ENCODE data around the gene TBX1. TPM values are rescaled to one million over a fixed set of nuclear protein-coding genes. Genes with fewer than 3 reads are reported as not detected.
A peak's percentile ranks its signal among the peaks of the same experiment; 100 is the strongest.

TBX1 gene
- polyA plus RNA-seq, 3 donors, result not detected

- H3K4me2 ChIP-seq (replicated peaks; ENCODE audit: extremely low read depth, low read length, poor library complexity, severe bottlenecking), result no peak overlapping the region
- H3K9me3 ChIP-seq (replicated peaks in 1 of 2; ENCODE audit: control insufficient read depth in 1 of 2, insufficient read depth in 1 of 2, low read length in 2 of 2), result peaks cover 0 to 24% of the 10 kb centered on the region in 2 donors
- Mint-ChIP-seq H3K4me1 (peaks cover 16% of the 10 kb centered on the region), H3K36me3 (peaks cover 0 to 14% of the 10 kb centered on the region in 2 donors), H3K27me3 (ENCODE audit: low read depth in 3 of 3) (peaks cover 55 to 91% (median 63%) of the 10 kb centered on the region in 3 donors), H3K4me3 (peak overlapping the region in 1 of 2 donors; percentile 76), H3K27ac (no peak overlapping the region), H3K9me3 (peaks cover 0 to 17% (median 8%) of the 10 kb centered on the region in 7 donors)
- peaks cover 18 to 40% of the 10 kb centered on the region in 2 donors for H3K4me1 ChIP-seq (ENCODE audit: control insufficient read depth in 1 of 2, insufficient read depth in 2 of 2, low read length in 2 of 2)
- no peak overlapping the region for H3K27ac ChIP-seq (ENCODE audit: low read depth in 1 of 2, low read length in 2 of 2)
- H3K36me3 ChIP-seq (replicated peaks in 1 of 2; ENCODE audit: control insufficient read depth in 1 of 2, insufficient read depth in 2 of 2, low read length in 2 of 2), result no peaks in the 10 kb centered on the region
- no peak overlapping the region for H3K9ac ChIP-seq (ENCODE audit: insufficient read depth, low read length, poor library complexity, severe bottlenecking)
- H3K79me2 ChIP-seq (ENCODE audit: insufficient read depth, low read length), result no peaks in the 10 kb centered on the region
- 96% methylated on average over 22 of the region's 26 CpGs for WGBS (ENCODE audit: insufficient coverage)
- no peak for TF ChIP-seq CTCF (IDR thresholded peaks at IDR 0.05)
- H2AFZ ChIP-seq (ENCODE audit: insufficient read depth, low read depth, low read length, poor library complexity, severe bottlenecking), result no peak overlapping the region
- peaks cover 15 to 83% of the 10 kb centered on the region in 2 donors for H3K27me3 ChIP-seq (ENCODE audit: control insufficient read depth in 2 of 2, insufficient read depth in 2 of 2, low read length in 2 of 2)
- intact Hi-C loops (cut with micrococcal nuclease), result no loop called here
- no peaks in the 10 kb centered on the region for H4K20me1 ChIP-seq (ENCODE audit: insufficient read depth, low read length)
- DNase-seq, result no peak
- no peak overlapping the region for H3K4me3 ChIP-seq (replicated peaks in 1 of 3; ENCODE audit: low read depth in 2 of 3, low read length in 3 of 3)
Measured at GRCh38 chr22:19720150-19720827, 40.3 kb upstream of the TBX1 start.

- Mint-ChIP-seq H3K4me1 (peaks cover 16% of the 10 kb centered on the region), H3K4me3 (peak overlapping the region in 1 of 2 donors; percentile 76), H3K9me3 (peaks cover 0 to 17% (median 9%) of the 10 kb centered on the region in 7 donors), H3K36me3 (peaks cover 0 to 14% of the 10 kb centered on the region in 2 donors), H3K27me3 (ENCODE audit: low read depth in 3 of 3) (peaks cover 52 to 89% (median 61%) of the 10 kb centered on the region in 3 donors), H3K27ac (no peak overlapping the region)
- peaks cover 18 to 39% of the 10 kb centered on the region in 2 donors for H3K4me1 ChIP-seq (ENCODE audit: control insufficient read depth in 1 of 2, insufficient read depth in 2 of 2, low read length in 2 of 2)
- H2AFZ ChIP-seq (ENCODE audit: insufficient read depth, low read depth, low read length, poor library complexity, severe bottlenecking), result no peak overlapping the region
- H3K9ac ChIP-seq (ENCODE audit: insufficient read depth, low read length, poor library complexity, severe bottlenecking), result no peak overlapping the region
- WGBS (ENCODE audit: insufficient coverage), result 100% methylated on average over 2 of the region's 2 CpGs
- no peak for TF ChIP-seq CTCF (IDR thresholded peaks at IDR 0.05)
- no peaks in the 10 kb centered on the region for H3K36me3 ChIP-seq (replicated peaks in 1 of 2; ENCODE audit: control insufficient read depth in 1 of 2, insufficient read depth in 2 of 2, low read length in 2 of 2)
- intact Hi-C loops (cut with micrococcal nuclease), result no loop called here
- no peak for DNase-seq
- H3K9me3 ChIP-seq (replicated peaks in 1 of 2; ENCODE audit: control insufficient read depth in 1 of 2, insufficient read depth in 1 of 2, low read length in 2 of 2), result peaks cover 0 to 24% of the 10 kb centered on the region in 2 donors
- H3K79me2 ChIP-seq (ENCODE audit: insufficient read depth, low read length), result no peaks in the 10 kb centered on the region
- H3K27ac ChIP-seq (ENCODE audit: low read depth in 1 of 2, low read length in 2 of 2), result no peak overlapping the region
- no peaks in the 10 kb centered on the region for H4K20me1 ChIP-seq (ENCODE audit: insufficient read depth, low read length)
- H3K4me3 ChIP-seq (replicated peaks in 1 of 3; ENCODE audit: low read depth in 2 of 3, low read length in 3 of 3), result no peak overlapping the region
- peaks cover 15 to 80% of the 10 kb centered on the region in 2 donors for H3K27me3 ChIP-seq (ENCODE audit: control insufficient read depth in 2 of 2, insufficient read depth in 2 of 2, low read length in 2 of 2)
- H3K4me2 ChIP-seq (replicated peaks; ENCODE audit: extremely low read depth, low read length, poor library complexity, severe bottlenecking), result no peak overlapping the region
Measured at GRCh38 chr22:19720999-19721329, 39.6 kb upstream of the TBX1 start.

Measured in CD14-positive monocyte (primary cell).